C4-2B (cell line): ENCODE results near the gene EIF2B2.

Experiments
- CTCF ChIP-seq: fragments of 450-650 bp; conservative IDR thresholded peaks from 2 replicates; pipeline ENCODE4 v1.5.1; 2017; ENCODE audit warnings: mild to moderate bottlenecking
- ZFX ChIP-seq: fragments of 450-650 bp; IDR thresholded peaks from 2 replicates; pipeline ENCODE4 v1.6.1; 2017

GRCh38 chr14:75042035-75042434 lies 39.3 kb downstream of the EIF2B2 start:
- TF ChIP-seq CTCF (no peak), ZFX (no peak)
